ENCODE measurements around the gene NAT8L. TPM values are rescaled to one million over a fixed set of nuclear protein-coding genes. Genes with fewer than 3 reads are reported as not detected.

Gene NAT8L
- total RNA-seq, 1 donor from 2014 or later = 0.24 TPM

DNA sequence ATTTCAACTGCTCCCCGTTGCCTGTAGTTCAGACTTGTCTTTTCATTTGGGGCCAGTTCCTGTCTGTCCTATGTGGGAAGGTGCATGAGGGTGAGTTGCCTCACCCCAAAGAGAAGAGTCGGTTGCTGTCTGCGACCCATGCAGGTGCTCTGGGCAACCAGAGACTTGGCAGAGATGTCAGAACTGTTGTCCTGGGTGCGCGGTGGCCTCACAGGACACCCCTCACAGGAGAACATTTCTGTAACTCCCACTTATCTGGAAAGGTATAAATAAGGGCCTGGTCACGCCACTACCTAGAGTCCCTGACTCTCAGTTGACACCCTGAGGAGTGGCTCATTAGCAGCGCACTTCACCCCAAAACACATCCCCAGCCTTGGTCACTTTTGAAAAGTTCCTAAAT lies 9.7 kb upstream of the NAT8L start:
- ATAC-seq (ENCODE audit: low read depth) = no peak
- no peak overlapping the region for H3K4me3 Mint-ChIP-seq
- peaks cover 47% of the 10 kb centered on the region for H3K27me3 Mint-ChIP-seq
- TF ChIP-seq, protein P1, sequence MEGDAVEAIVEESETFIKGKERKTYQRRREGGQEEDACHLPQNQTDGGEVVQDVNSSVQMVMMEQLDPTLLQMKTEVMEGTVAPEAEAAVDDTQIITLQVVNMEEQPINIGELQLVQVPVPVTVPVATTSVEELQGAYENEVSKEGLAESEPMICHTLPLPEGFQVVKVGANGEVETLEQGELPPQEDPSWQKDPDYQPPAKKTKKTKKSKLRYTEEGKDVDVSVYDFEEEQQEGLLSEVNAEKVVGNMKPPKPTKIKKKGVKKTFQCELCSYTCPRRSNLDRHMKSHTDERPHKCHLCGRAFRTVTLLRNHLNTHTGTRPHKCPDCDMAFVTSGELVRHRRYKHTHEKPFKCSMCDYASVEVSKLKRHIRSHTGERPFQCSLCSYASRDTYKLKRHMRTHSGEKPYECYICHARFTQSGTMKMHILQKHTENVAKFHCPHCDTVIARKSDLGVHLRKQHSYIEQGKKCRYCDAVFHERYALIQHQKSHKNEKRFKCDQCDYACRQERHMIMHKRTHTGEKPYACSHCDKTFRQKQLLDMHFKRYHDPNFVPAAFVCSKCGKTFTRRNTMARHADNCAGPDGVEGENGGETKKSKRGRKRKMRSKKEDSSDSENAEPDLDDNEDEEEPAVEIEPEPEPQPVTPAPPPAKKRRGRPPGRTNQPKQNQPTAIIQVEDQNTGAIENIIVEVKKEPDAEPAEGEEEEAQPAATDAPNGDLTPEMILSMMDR (IDR thresholded peaks at IDR 0.05) = no peak
- ChIA-PET CTCF (no interaction called here), POLR2A (no interaction called here)
- H3K9me3 Mint-ChIP-seq = no peaks in the 10 kb centered on the region
- intact Hi-C loops (cut with micrococcal nuclease) = no loop called here
- DNase-seq = no peak
- H3K4me1 Mint-ChIP-seq = no peaks in the 10 kb centered on the region
- no peak overlapping the region for H3K27ac Mint-ChIP-seq
- no peaks in the 10 kb centered on the region for H3K36me3 Mint-ChIP-seq (ENCODE audit: low read depth)

DNA sequence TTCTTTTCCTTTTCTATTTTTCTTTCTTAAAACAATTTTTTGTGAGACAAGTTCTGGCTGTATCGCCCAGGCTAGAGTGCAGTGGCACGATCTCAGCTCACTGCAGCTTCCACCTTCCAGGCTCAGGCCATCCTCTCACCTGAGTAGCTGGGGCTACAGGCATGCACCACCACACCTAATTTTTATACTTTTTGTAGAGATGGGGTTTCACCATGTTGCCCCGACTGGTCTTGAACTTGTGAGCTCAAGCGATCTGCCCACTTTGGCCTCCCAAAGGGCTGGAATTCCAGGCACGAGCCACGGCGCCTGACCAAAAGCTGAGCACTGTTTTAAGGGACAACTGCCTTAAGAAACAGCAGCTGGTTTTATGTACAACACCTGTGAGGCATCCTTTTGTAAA lies 9.3 kb upstream of the NAT8L start:
- DNase-seq (no peak), ATAC-seq (ENCODE audit: low read depth) (no peak)
- TF ChIP-seq, protein P1 (IDR thresholded peaks at IDR 0.05) = no peak
- intact Hi-C loops (cut with micrococcal nuclease) = no loop called here
- H3K9me3 Mint-ChIP-seq = no peaks in the 10 kb centered on the region
- no peaks in the 10 kb centered on the region for H3K4me1 Mint-ChIP-seq
- no peaks in the 10 kb centered on the region for H3K36me3 Mint-ChIP-seq (ENCODE audit: low read depth)
- no peak overlapping the region for H3K4me3 Mint-ChIP-seq
- CTCF ChIA-PET = no interaction called here
- POLR2A ChIA-PET = no interaction called here
- no peak overlapping the region for H3K27ac Mint-ChIP-seq
- H3K27me3 Mint-ChIP-seq = peaks cover 47% of the 10 kb centered on the region

DNA sequence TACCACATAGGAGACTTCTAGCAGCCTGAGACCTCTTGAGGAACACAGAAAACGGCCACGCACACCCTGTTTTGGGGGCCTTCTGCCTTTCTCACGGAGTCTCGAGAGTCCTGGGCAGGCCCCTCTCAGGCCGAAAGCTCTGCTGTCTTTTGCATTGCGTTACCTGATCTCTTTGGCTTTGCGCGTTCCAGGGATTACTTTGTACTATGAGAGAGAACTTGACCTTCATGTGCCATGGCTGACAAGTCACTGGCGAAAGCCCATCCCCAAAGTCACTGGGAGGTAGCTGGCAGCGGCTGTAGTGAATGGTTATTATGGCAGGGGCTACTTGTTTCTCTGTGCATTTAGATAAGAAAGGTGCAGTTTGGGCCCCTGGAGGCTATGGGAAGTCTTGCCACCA lies 8.0 kb upstream of the NAT8L start:
- DNase-seq (no peak), ATAC-seq (ENCODE audit: low read depth) (no peak)
- Mint-ChIP-seq H3K4me3 (no peak overlapping the region), H3K36me3 (ENCODE audit: low read depth) (no peaks in the 10 kb centered on the region), H3K4me1 (no peaks in the 10 kb centered on the region), H3K27me3 (peaks cover 48% of the 10 kb centered on the region), H3K27ac (no peak overlapping the region), H3K9me3 (no peaks in the 10 kb centered on the region)
- TF ChIP-seq, protein P1 (IDR thresholded peaks at IDR 0.05) = no peak
- CTCF ChIA-PET = no interaction called here
- intact Hi-C loops (cut with micrococcal nuclease) = no loop called here
- POLR2A ChIA-PET = no interaction called here

DNA sequence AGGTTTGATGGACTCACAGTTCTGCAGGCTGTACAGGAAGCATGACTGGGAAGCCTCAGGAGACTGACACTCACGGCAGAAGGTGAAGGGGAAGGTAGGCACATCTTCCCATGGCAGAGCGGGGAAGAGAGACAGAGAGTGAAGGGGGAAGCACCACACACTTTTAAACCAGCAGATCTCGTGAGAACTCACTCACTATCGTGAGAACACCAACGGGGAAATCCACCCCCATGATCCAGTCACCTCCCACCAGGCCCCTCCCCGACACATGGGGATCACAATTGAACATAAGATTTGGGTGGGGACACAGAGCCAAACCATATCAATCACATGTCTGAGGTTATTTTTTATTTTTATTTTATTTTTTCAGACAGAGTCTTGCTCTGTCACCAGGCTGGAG lies 4.9 kb upstream of the NAT8L start:
- ChIA-PET POLR2A (no interaction called here), CTCF (no interaction called here)
- H3K9me3 Mint-ChIP-seq = no peaks in the 10 kb centered on the region
- H3K36me3 Mint-ChIP-seq (ENCODE audit: low read depth) = no peaks in the 10 kb centered on the region
- H3K27me3 Mint-ChIP-seq = peaks cover 50% of the 10 kb centered on the region
- H3K4me1 Mint-ChIP-seq = peaks cover 2% of the 10 kb centered on the region
- TF ChIP-seq, protein P1 (IDR thresholded peaks at IDR 0.05) = no peak
- H3K4me3 Mint-ChIP-seq = no peak overlapping the region
- ATAC-seq (ENCODE audit: low read depth) (no peak), DNase-seq (no peak)
- H3K27ac Mint-ChIP-seq = no peak overlapping the region
- intact Hi-C loops (cut with micrococcal nuclease) = no loop called here

DNA sequence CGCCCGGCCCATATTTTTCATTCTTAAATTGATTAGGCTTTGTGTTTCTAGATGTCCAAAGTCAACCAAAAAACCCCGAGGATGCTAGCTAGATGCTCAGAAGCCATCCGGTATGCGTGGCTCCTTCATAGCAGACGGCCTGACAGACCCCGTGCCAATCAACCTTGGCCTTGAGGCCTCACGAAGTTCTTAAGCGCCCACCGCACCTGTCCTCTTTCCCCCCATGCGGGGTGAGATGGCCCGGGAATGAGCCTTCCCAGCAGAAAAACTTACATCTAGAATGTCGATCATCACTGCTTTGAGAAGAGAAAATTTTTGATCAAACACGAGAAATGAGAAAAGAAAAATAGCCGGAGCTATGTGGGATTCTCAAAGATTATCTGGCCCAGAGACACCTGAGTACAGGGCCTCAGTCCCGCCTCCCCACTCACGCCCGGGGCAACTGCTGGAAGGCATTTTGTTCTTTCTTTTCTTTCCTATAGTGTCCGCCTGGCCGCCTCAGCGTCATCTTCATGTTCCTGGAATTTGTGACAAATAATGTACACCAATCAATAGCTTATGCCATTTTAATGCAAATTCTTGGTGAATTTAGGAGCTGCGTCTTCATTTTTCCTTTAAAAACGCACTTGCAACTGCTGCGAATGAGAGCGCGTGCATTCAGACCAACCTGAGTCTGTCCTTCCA lies 1.6 kb upstream of the NAT8L start:
- intact Hi-C loops (cut with micrococcal nuclease) = loop anchor here (2.0 kb wide), 1 partner anchor 17 kb away; a partner anchor contains a TSS
- Mint-ChIP-seq H3K4me3 (peak overlapping the region; percentile 59), H3K27me3 (peaks cover 32% of the 10 kb centered on the region), H3K9me3 (no peaks in the 10 kb centered on the region), H3K27ac (no peak overlapping the region), H3K36me3 (ENCODE audit: low read depth) (no peaks in the 10 kb centered on the region), H3K4me1 (peaks cover 2% of the 10 kb centered on the region)
- ChIA-PET CTCF (no interaction called here), POLR2A (no interaction called here)
- DNase-seq (no peak), ATAC-seq (ENCODE audit: low read depth) (no peak)
- TF ChIP-seq, protein P1 (IDR thresholded peaks at IDR 0.05) = no peak
